GM12878 (cell line): ENCODE data around the gene GFOD2. TPM values are rescaled to one million over a fixed set of nuclear protein-coding genes. Genes with fewer than 3 reads are reported as not detected.

Experiments
- ATAC-seq: fragments of 200-7000 bp; cut with Tn5 transposase; 3 replicates; pipeline ENCODE4 v1.9.1; 2020; ENCODE audit warnings: mild to moderate bottlenecking, moderate library complexity
- BruUV-seq: library from RNA; stranded (reverse); fragments of 400-500 nt; replicated peaks from 2 replicates; lab custom pipeline; 2021; lab: Mats Ljungman, UMichigan
- CTCF ChIA-PET: fragments of 300-600 bp; sonication (Branson Sonifier 250); formaldehyde crosslinking; extraction: SDS; loops from one replicate; lab custom pipeline; 2021; ENCODE audit warnings: inconsistent platforms; lab: Yijun Ruan, JAX
- POLR2A ChIA-PET: fragments of 350-600 bp; formaldehyde crosslinking; extraction: SDS; loops from one replicate; lab custom pipeline; 2021; ENCODE audit warnings: inconsistent platforms; lab: Charles Lee
- RAD21 ChIA-PET: fragments of 300-600 bp; sonication (Branson Sonifier 250); formaldehyde crosslinking; loops from one replicate; lab custom pipeline; 2023; ENCODE audit warnings: antibody characterized with exemption; ENCODE audit not compliant: unreplicated experiment; lab: Charles Lee
- SMC1A ChIA-PET: fragments of 300-600 bp; sonication (Branson Sonifier 250); formaldehyde crosslinking; loops from one replicate; lab custom pipeline; 2023; ENCODE audit not compliant: unreplicated experiment, uncharacterized antibody; lab: Charles Lee
- DNase-seq: peaks from one replicate; pipeline ENCODE4 v3.0.0-alpha.2; 2011; ENCODE audit warnings: low read depth, low spot score
- FAIRE-seq: peaks from 3 replicates; lab custom pipeline; 2011; peaks lifted over from hg19 to GRCh38; lab: Jason Lieb, UNC
- H2AFZ ChIP-seq: 2 replicates; pipeline ENCODE4 v1.6.0; 2011; ENCODE audit warnings: low read depth, low read length, control low read depth; ENCODE audit not compliant: control insufficient read depth
- H3K27ac ChIP-seq: 2 replicates; pipeline ENCODE4 v1.5.1; 2011; ENCODE audit warnings: control low read depth; ENCODE audit not compliant: control insufficient read depth, insufficient read depth
- H3K27me3 ChIP-seq, 2 experiments: replicated peaks in 1 of 2; 2 replicates each; pipeline versions ENCODE4 v1.6.0 to v1.6.1; 2011; ENCODE audit warnings: low read length in 1 of 2; ENCODE audit not compliant: control insufficient read depth in 2 of 2, insufficient read depth in 2 of 2
- H3K36me3 ChIP-seq, 2 experiments: 2 replicates each; pipeline ENCODE4 v1.5.1; 2011; ENCODE audit warnings: low read length in 1 of 2; ENCODE audit not compliant: control insufficient read depth in 2 of 2, insufficient read depth in 2 of 2
- H3K4me1 ChIP-seq: 2 replicates; pipeline ENCODE4 v1.6.1; 2011; ENCODE audit warnings: mild to moderate bottlenecking, low read length, moderate library complexity, mixed read lengths; ENCODE audit not compliant: control insufficient read depth, insufficient read depth
- H3K4me2 ChIP-seq: 2 replicates; pipeline ENCODE4 v1.6.0; 2011; ENCODE audit warnings: control low read depth; ENCODE audit not compliant: control insufficient read depth, insufficient read depth
- H3K4me3 ChIP-seq: fragments of 200-600 bp; sonication (generic); 2 replicates; pipeline ENCODE4 v1.5.1; 2016
- H3K79me2 ChIP-seq: 2 replicates; pipeline ENCODE4 v1.6.0; 2011; ENCODE audit warnings: low read length; ENCODE audit not compliant: control insufficient read depth, insufficient read depth
- H3K9ac ChIP-seq: 2 replicates; pipeline ENCODE4 v1.8.0; 2011; ENCODE audit warnings: low read length, control low read depth, mixed read lengths; ENCODE audit not compliant: control insufficient read depth, insufficient read depth
- H3K9me3 ChIP-seq: replicated peaks from 3 replicates; pipeline ENCODE4 v1.5.1; 2011; ENCODE audit warnings: mild to moderate bottlenecking, low read length; ENCODE audit not compliant: control insufficient read depth, insufficient read depth
- H4K20me1 ChIP-seq: 2 replicates; pipeline ENCODE4 v1.6.0; 2011; ENCODE audit not compliant: control insufficient read depth, insufficient read depth
- BMI1 ChIP-seq: fragments of 450-650 bp; IDR thresholded peaks from 2 replicates; pipeline ENCODE4 v1.6.1; 2016; ENCODE audit warnings: mild to moderate bottlenecking, moderate library complexity, borderline replicate concordance
- BRCA1 ChIP-seq: IDR thresholded peaks from 2 replicates; pipeline ENCODE4 v1.6.1; 2011; ENCODE audit warnings: low read depth, low read length, improper control_type of control experiment
- NFXL1 ChIP-seq: fragments of 450-650 bp; IDR thresholded peaks from 2 replicates; pipeline ENCODE4 v1.6.1; 2017; ENCODE audit warnings: antibody characterized with exemption, mild to moderate bottlenecking, borderline replicate concordance
- SP1 ChIP-seq: IDR thresholded peaks from one replicate; pipeline ENCODE4 v1.6.1; 2011; ENCODE audit warnings: low read depth, low read length
- STAT1 ChIP-seq: fragments of 450-650 bp; conservative IDR thresholded peaks from 2 replicates; pipeline ENCODE4 v1.6.1; 2014; ENCODE audit warnings: antibody characterized with exemption, mild to moderate bottlenecking
- ZNF274 ChIP-seq: IDR thresholded peaks from one replicate; pipeline ENCODE4 v1.8.0; 2011; ENCODE audit not compliant: insufficient read length, insufficient read depth
- WGBS: methylation state at CpG from one replicate; pipeline ENCODE4 v1.1.6; 2016; ENCODE audit warnings: low lambda C conversion rate; ENCODE audit not compliant: insufficient replicate concordance, insufficient coverage; ENCODE audit errors: missing lambda C conversion rate; 5-methylcytosine and 5-hydroxymethylcytosine counted together
- in situ Hi-C: fragments of 300-500 bp; cut with MboI; formaldehyde crosslinking; loops from 9 replicates; pipeline ENCODE4 v1.14.3; 2018; ENCODE audit warnings: mixed read lengths
- intact Hi-C: fragments of 100-400 bp; cut with micrococcal nuclease; formaldehyde crosslinking; loops from one replicate; pipeline ENCODE4 v1.14.2; 2022; ENCODE audit not compliant: unreplicated experiment
- polyA plus RNA-seq, 11 experiments: library from polyadenylated mRNA; depleted of rRNA in 4 of 11; unstranded in 6 of 11; stranded (reverse) in 5 of 11; fragments of >200 nt; fragmentation: Nextera tagmentation in 4 of 11; fragmentation: Illumina TruSeq in 1 of 11; extraction: Ambion mirVana in 4 of 11; extraction: Trizol in 1 of 11; gene quantifications; 1 replicate in 1 of 11; 2 replicates in 10 of 11; pipeline versions ENCODE4 v1.2.1 to v1.2.3, GENCODE V29; 2011 to 2016; ENCODE audit warnings: inconsistent platforms in 2 of 11, missing spikeins in 2 of 11, low read depth in 1 of 11
- total RNA-seq, 4 experiments: library from RNA; depleted of rRNA in 3 of 4; stranded (reverse); fragments of >200 nt in 3 of 4; fragmentation: Illumina TruSeq in 1 of 4; extraction: Trizol in 1 of 4; gene quantifications; 2 replicates each; pipeline versions ENCODE4 v1.2.1 to v1.2.3, GENCODE V29; 2013 to 2021
- TF ChIP-seq, protein P1 (sequence below): fragments of 450-650 bp; IDR thresholded peaks from 2 replicates; pipeline ENCODE4 v1.6.1; 2017; ENCODE audit warnings: mild to moderate bottlenecking, low read depth, inconsistent platforms; ENCODE audit not compliant: poor library complexity, severe bottlenecking
- TF ChIP-seq, protein P2 (sequence below): fragments of 450-650 bp; IDR thresholded peaks from 2 replicates; pipeline ENCODE4 v1.6.1; 2017; ENCODE audit warnings: mild to moderate bottlenecking

The GFOD2 gene
- total and polyA plus RNA-seq, 10 of the 15 experiments (the other 5 are each of a cell fraction or from before 2014, with no cell fraction given), result 2.0 to 15.9 (median 12.0) TPM

GRCh38 chr16:67669499-67670101 lies 49.5 kb downstream of the GFOD2 start:
- POLR2A ChIA-PET, result interaction anchor here (0.5 to 2.1 kb wide), 4 partner anchors 10 to 181 kb away, joined by 3 to 6 read pairs (median 3); partner anchors contain the start of gene ACD
- peaks cover 36% of the 10 kb centered on the region for H3K4me1 ChIP-seq

More at GRCh38 chr16:67669499-67670101, 49.5 kb downstream of the GFOD2 start:
- Histone ChIP-seq H3K9ac (no peak overlapping the region), H3K79me2 (no peaks in the 10 kb centered on the region), H3K4me3 (no peak overlapping the region), H2AFZ (no peak overlapping the region), H3K27ac (no peak overlapping the region), H3K27me3 (no peaks in the 10 kb centered on the region), H3K9me3 (no peaks in the 10 kb centered on the region), H4K20me1 (no peaks in the 10 kb centered on the region), H3K36me3 (no peaks in the 10 kb centered on the region), H3K4me2 (no peak overlapping the region)
- ChIA-PET SMC1A (interaction anchor here (0.7 to 3.2 kb wide), 9 partner anchors 9 to 266 kb away, joined by 3 to 14 read pairs (median 3); partner anchors contain the start of genes ACD, ATP6V0D1 and GFOD2), RAD21 (interaction anchor here (0.7 to 2.8 kb wide), 4 partner anchors 22 to 149 kb away, joined by 3 to 27 read pairs (median 3); partner anchors contain the start of genes RANBP10 and TSNAXIP1), CTCF (interaction anchor here (0.6 to 11.9 kb wide), 17 partner anchors 11 to 400 kb away, joined by 3 to 196 read pairs (median 4); partner anchors contain the start of genes GFOD2 and RANBP10)
- DNase-seq (no peak), ATAC-seq (no peak), FAIRE-seq (no peak)
- intact Hi-C loops, result loop anchor here (5.0 kb wide), 2 partner anchors 48 to 177 kb away; partner anchors contain the start of gene GFOD2
- WGBS, result 79% methylated on average over 10 of the region's 10 CpGs
- TF ChIP-seq, protein P1, sequence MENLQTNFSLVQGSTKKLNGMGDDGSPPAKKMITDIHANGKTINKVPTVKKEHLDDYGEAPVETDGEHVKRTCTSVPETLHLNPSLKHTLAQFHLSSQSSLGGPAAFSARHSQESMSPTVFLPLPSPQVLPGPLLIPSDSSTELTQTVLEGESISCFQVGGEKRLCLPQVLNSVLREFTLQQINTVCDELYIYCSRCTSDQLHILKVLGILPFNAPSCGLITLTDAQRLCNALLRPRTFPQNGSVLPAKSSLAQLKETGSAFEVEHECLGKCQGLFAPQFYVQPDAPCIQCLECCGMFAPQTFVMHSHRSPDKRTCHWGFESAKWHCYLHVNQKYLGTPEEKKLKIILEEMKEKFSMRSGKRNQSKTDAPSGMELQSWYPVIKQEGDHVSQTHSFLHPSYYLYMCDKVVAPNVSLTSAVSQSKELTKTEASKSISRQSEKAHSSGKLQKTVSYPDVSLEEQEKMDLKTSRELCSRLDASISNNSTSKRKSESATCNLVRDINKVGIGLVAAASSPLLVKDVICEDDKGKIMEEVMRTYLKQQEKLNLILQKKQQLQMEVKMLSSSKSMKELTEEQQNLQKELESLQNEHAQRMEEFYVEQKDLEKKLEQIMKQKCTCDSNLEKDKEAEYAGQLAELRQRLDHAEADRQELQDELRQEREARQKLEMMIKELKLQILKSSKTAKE, result no peak
- TF ChIP-seq ZNF274 (no peak), BMI1 (no peak), STAT1 (no peak), NFXL1 (no peak), BRCA1 (no peak), SP1 (no peak)
- TF ChIP-seq, protein P2, sequence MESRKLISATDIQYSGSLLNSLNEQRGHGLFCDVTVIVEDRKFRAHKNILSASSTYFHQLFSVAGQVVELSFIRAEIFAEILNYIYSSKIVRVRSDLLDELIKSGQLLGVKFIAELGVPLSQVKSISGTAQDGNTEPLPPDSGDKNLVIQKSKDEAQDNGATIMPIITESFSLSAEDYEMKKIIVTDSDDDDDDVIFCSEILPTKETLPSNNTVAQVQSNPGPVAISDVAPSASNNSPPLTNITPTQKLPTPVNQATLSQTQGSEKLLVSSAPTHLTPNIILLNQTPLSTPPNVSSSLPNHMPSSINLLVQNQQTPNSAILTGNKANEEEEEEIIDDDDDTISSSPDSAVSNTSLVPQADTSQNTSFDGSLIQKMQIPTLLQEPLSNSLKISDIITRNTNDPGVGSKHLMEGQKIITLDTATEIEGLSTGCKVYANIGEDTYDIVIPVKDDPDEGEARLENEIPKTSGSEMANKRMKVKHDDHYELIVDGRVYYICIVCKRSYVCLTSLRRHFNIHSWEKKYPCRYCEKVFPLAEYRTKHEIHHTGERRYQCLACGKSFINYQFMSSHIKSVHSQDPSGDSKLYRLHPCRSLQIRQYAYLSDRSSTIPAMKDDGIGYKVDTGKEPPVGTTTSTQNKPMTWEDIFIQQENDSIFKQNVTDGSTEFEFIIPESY, result no peak
- in situ Hi-C loops, result no loop called here
- BruUV-seq, result no TSS peak
